ENCODE data around the gene SDF2. TPM values are rescaled to one million over a fixed set of nuclear protein-coding genes. Genes with fewer than 3 reads are reported as not detected.

Gene SDF2
- 41.8 and 52.4 TPM in 2 replicates for total RNA-seq

DNA sequence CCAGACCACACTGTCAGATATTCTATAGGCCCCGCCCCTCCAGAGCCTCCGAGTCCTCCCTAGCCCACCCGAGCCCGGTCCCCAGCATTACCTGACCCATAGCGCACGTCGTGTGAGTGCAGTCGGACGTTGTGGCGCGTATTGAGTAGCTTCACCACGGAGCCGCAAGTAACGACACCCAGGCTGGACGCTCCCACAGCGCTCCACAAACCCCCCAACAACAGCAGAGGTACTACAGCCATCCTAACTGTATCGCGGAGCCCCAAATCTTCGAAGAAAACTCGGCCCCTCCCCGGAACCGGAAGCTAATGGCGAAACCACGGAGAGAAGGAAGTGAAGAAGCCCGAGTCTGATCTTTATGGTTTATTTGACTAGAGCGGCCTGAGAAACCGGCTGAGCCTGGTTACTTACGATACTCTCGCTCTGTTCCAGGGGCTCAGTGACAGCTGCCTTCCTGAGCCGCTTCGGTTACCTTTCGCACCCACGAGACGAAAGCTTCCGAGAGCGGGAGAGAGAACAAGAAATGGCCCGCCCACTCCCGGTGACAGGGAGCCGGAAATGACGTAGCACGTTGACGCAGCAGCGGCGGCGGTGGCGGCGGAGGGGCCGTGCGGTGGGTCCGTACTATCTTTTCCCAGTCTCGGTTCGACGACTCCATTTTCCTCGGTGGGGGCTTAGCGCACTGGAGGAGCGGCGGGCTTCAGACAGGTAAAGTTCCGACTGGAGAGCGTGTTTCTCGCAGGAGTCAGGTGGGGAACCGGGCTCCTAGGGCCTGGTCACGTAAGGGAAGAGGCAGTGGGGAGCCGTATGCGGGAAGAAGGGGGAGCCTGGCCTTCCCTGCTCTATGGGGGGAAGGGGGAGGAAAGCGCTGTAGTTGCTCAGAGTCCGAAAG lies at the start of gene SDF2, which contains the start of gene SUPT6H:
Gene SDF2, minus strand, starts transcription at position 272 of the 892 bp plus-strand sequence. Its CDS starts 30 bp downstream, at position 242.
Gene SUPT6H, plus strand, starts transcription at position 571 of the 892 bp plus-strand sequence. CDS start 11,197 bp downstream, outside the sequence.

GRCh38 chr17:28644787-28645575 lies 16.7 kb downstream of the SDF2 start, which contains the start of gene BLTP2:
Gene BLTP2, minus strand, starts transcription at chr17:28645158. Its CDS starts 102 bp downstream, at chr17:28645056.

DNA sequence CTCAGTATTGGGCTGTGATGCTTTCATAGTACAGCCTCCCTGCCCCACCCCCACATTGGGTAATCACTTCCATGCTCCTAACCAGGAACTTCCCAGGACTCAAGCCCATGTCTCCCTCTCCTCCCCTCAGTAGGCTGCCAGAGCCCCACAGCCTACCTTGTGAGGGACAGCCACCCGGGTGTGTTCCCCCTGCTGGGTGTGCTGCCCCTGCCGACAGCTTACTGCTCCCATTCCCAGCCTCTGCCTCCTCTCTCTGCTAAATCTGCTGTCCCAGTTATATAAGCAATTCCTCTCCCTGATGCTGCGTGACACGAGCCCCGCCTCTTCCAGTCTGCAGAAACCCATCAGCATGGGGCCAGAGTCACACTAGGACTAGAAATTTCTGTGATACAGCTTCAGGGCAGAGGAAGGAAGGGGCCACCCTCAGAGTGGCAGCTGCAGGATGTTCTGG lies 47.8 kb downstream of the SDF2 start, which contains the start of gene RSKR:
Gene RSKR, minus strand, starts transcription at position 255 of the 451 bp plus-strand sequence. Its CDS starts 24 bp downstream, at position 231.

DNA sequence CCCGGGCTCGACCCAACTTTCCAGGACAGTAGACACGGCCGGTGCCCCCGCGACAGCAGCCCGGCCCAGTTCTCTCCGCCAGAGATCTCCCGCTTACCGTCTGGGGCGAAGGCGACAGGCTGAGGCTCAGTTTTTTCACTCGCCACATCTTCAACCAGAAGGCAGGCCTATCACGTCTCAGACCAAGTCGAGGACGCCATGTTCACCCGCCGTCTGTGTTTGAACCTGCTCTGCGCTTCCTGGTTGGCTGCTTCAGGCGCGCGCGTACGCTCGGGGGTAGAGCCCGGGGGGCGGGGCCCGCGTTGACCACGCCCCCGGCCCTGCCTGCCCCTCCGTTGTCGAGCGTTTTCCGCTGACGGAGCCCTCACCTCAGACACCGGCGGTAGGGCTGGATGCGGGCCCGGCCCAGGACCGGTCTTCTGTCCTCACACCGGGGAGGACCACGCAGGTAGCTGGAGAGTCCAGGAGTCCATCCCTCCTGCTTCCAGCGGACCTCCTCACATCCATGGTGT lies 62.9 kb downstream of the SDF2 start, which contains the start of gene SPAG5:
Gene SPAG5, minus strand, starts transcription at position 227 of the 512 bp plus-strand sequence. Its CDS starts 79 bp downstream, at position 148.

Other genes with a start within 250 kb of the SDF2 start
- gene SLC13A2, start 188.3 kb downstream of the SDF2 start, total RNA-seq, result not detected in 2 replicates
- gene FOXN1, start 155.6 kb downstream of the SDF2 start, total RNA-seq, result not detected in 2 replicates
- 35.9 and 41.8 TPM in 2 replicates for gene UNC119, start 109.3 kb downstream of the SDF2 start, total RNA-seq
- 117 and 163 TPM in 2 replicates for gene PIGS, start 90.4 kb downstream of the SDF2 start, total RNA-seq
- 230 and 260 TPM in 2 replicates for gene ALDOC, start 85.0 kb downstream of the SDF2 start, total RNA-seq
- gene SPAG5, start 62.9 kb downstream of the SDF2 start, total RNA-seq, result 6.0 and 13.3 TPM in 2 replicates
- gene RSKR, start 47.7 kb downstream of the SDF2 start, total RNA-seq, result 8.4 and 9.5 TPM in 2 replicates
- 164 and 202 TPM in 2 replicates for gene BLTP2, start 16.7 kb downstream of the SDF2 start, total RNA-seq
- gene SUPT6H, start 299 bp upstream of the SDF2 start, total RNA-seq, result 82.4 and 86.2 TPM in 2 replicates
- 0.85 and 1.6 TPM in 2 replicates for gene PROCA1, start 50.0 kb upstream of the SDF2 start, total RNA-seq
- gene RAB34, start 56.0 kb upstream of the SDF2 start, total RNA-seq, result 104 and 121 TPM in 2 replicates
- gene RPL23A, start 58.1 kb upstream of the SDF2 start, total RNA-seq, result 502 and 593 TPM in 2 replicates
- 3.6 and 6.1 TPM in 2 replicates for gene TLCD1, start 64.3 kb upstream of the SDF2 start, total RNA-seq
- 3.8 and 5.4 TPM in 2 replicates for gene NEK8, start 66.9 kb upstream of the SDF2 start, total RNA-seq
- gene TRAF4, start 82.1 kb upstream of the SDF2 start, total RNA-seq, result 15.6 and 32.4 TPM in 2 replicates
- 7.0 and 10.3 TPM in 2 replicates for gene FAM222B, start 180.9 kb upstream of the SDF2 start, total RNA-seq
- 28.4 and 36.1 TPM in 2 replicates for gene ERAL1, start 193.1 kb upstream of the SDF2 start, total RNA-seq
- gene FLOT2, start 235.8 kb upstream of the SDF2 start, total RNA-seq, result 51.4 and 56.3 TPM in 2 replicates
- gene DHRS13, start 241.2 kb upstream of the SDF2 start, total RNA-seq, result 5.9 and 11.9 TPM in 2 replicates

Measured in smooth muscle cell of the pulmonary artery (primary cell).